SH-SY5Y (cell line): ENCODE data around the gene UTS2B.

Experiments used
- GATA2 ChIP-seq: IDR thresholded peaks from 2 replicates; pipeline ENCODE4 v1.6.1; 2011; ENCODE audit warnings: mild to moderate bottlenecking, low read depth, low read length
- GATA3 ChIP-seq: IDR thresholded peaks from 2 replicates; pipeline ENCODE4 v1.6.1; 2011; ENCODE audit warnings: low read depth, mild to moderate bottlenecking, low read length, moderate library complexity

DNA sequence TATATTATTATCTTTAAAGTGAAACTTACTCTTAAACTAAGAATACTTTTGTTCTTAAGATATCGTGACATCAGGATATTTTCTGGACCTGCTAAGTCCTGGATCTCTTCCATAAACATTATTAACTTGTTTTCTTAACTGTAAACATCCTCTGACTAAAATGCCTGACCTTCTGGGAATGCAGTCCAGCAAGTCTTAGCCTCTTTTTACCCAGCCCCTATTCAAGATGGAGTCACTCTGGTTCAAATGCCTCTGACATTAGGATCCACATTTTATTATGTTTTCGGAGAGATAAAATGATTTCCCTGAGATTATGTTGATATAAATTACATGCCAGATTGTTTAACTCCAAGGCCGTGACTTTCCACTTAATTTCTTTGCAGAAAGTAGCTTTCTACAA lies 93.7 kb downstream of the UTS2B start:
- no peak for TF ChIP-seq GATA2
- no peak for TF ChIP-seq GATA3
